Brain microvascular endothelial cell (primary cell): Measurements from ENCODE around the gene TEX51.

Source experiments
- DNase-seq: peaks from one replicate; pipeline ENCODE4 v3.0.0-alpha.2; 2020
- H3K27ac ChIP-seq: fragments of 250-450 bp; sonication (Bioruptor Pico); 2 replicates; pipeline ENCODE4 v1.5.1; 2020; ENCODE audit warnings: mild to moderate bottlenecking, moderate library complexity
- H3K27me3 ChIP-seq: fragments of 250-450 bp; sonication (Bioruptor Pico); replicated peaks from 2 replicates; pipeline ENCODE4 v1.5.1; 2020; ENCODE audit warnings: mild to moderate bottlenecking
- H3K36me3 ChIP-seq: fragments of 250-450 bp; sonication (Bioruptor Pico); replicated peaks from 2 replicates; pipeline ENCODE4 v1.5.1; 2020; ENCODE audit warnings: mild to moderate bottlenecking
- H3K4me3 ChIP-seq: 2 replicates; pipeline ENCODE4 v1.5.1; 2011; ENCODE audit warnings: low read depth, mild to moderate bottlenecking, control low read depth, low read length, moderate library complexity
- in situ Hi-C: cut with HindIII; loops from 2 replicates; pipeline ENCODE4 v1.10.0; 2017; ENCODE audit warnings: low sequenced_read_pairs, low pct_ligation_motif_present
- TF ChIP-seq, protein P1 (sequence below): IDR thresholded peaks from 2 replicates; pipeline ENCODE4 v1.5.1; 2011; ENCODE audit warnings: low read depth, mild to moderate bottlenecking, moderate library complexity, low read length, control low read depth, inconsistent platforms; ENCODE audit errors: missing control alignments

TEX51 gene

DNA sequence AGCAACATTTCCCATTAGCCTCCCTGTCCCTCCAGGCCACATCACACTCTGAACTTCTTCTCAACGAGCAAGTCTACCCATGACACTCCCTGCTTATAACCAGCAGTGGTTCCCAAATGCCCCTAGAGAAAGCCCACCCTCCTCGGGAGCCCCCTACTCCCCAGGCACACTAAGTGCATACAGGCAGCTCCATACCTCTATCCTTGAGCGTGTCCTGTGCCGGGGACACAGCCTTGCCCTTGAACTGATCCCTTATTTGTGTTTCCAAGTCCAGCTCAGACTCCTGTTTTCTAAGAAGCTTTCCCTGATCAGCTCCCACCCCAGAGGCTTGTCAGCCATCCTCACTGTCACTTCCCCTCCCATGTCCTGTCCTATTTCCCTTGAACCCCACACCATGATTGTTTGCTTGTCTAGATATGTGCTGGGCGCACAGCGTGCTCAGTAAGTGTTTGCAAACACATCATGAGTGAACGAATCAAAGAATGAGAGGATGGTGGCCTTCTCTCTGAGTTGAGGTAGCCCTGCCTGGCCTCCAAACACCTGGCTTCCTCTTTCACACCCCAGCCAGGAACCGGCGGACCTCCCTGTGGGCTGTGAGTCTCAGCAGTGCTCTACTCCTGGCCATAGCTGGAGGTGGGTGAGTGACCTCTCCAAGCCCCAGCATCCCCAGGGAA is 2.1 kb downstream of the TEX51 start:
- TF ChIP-seq, protein P1, sequence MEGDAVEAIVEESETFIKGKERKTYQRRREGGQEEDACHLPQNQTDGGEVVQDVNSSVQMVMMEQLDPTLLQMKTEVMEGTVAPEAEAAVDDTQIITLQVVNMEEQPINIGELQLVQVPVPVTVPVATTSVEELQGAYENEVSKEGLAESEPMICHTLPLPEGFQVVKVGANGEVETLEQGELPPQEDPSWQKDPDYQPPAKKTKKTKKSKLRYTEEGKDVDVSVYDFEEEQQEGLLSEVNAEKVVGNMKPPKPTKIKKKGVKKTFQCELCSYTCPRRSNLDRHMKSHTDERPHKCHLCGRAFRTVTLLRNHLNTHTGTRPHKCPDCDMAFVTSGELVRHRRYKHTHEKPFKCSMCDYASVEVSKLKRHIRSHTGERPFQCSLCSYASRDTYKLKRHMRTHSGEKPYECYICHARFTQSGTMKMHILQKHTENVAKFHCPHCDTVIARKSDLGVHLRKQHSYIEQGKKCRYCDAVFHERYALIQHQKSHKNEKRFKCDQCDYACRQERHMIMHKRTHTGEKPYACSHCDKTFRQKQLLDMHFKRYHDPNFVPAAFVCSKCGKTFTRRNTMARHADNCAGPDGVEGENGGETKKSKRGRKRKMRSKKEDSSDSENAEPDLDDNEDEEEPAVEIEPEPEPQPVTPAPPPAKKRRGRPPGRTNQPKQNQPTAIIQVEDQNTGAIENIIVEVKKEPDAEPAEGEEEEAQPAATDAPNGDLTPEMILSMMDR, result no peak
- no peaks in the 10 kb centered on the region for H3K36me3 ChIP-seq
- no peak overlapping the region for H3K4me3 ChIP-seq
- no peaks in the 10 kb centered on the region for H3K27me3 ChIP-seq
- in situ Hi-C loops, result no loop called here
- H3K27ac ChIP-seq, result no peak overlapping the region
- DNase-seq, result no peak

GRCh38 chr2:126901459-126901858 is 2.8 kb downstream of the TEX51 start:
- TF ChIP-seq, protein P1, result no peak
- in situ Hi-C loops, result no loop called here
- no peak overlapping the region for H3K4me3 ChIP-seq
- H3K27me3 ChIP-seq, result no peaks in the 10 kb centered on the region
- H3K36me3 ChIP-seq, result no peaks in the 10 kb centered on the region
- no peak for DNase-seq
- no peak overlapping the region for H3K27ac ChIP-seq

DNA sequence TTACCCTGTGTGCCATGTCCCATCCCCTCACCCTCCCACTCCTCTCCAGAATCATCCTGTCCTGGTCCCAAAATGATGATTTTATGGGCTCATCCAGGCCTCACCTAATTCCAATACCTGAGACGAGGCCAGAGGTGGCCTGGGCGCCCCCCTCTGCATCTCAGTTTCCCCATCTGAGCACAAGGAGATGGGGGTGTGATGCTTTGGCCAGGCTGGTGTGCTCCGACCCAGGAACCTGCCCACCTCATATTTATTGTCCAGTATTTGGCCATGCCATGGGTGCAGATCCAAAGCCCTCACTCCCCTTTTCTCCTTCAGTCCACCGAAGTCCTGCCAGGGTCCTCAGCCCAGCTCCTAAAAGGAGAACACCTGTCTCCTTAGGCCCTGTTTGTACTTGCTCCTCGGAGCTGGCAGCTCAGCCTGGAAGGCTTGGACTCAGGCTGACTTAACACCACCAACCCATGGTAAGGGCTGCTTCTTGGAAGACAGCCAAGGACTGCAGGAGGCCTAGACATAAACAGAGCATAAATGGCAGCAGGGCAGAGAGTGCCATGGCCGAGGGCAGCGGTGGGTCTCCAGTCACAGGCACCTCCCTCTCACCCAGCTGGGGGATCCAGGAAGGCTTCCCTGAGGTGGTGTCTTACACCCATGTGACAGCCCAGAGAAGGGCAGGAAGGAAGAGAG is 3.6 kb downstream of the TEX51 start:
- Histone ChIP-seq H3K4me3 (no peak overlapping the region), H3K36me3 (no peaks in the 10 kb centered on the region), H3K27ac (no peak overlapping the region), H3K27me3 (no peaks in the 10 kb centered on the region)
- TF ChIP-seq, protein P1, result no peak
- DNase-seq, result no peak
- in situ Hi-C loops, result no loop called here

DNA sequence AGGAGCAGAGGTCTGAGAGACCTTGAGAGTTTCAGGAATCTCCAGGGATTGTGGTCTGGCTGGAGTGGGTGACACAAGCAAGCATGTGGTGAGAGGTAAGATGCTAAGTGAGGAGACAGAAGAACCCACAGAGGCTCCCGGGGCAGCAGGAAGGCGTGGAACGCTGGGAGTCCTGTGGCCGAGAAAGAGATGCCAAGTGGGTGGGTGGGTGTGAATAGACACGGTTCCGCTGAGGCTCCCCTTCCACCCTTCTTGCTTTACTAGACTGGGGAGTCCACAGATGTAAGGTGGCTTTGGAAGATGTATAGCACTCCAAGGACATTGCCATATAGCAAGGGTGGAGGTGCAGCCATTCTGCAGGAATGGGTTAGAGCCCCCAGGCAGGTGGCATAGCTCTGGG is 4.2 kb downstream of the TEX51 start:
- in situ Hi-C loops, result no loop called here
- H3K27ac ChIP-seq, result no peak overlapping the region
- TF ChIP-seq, protein P1, result no peak
- no peak for DNase-seq
- H3K4me3 ChIP-seq, result no peak overlapping the region
- H3K36me3 ChIP-seq, result no peaks in the 10 kb centered on the region
- H3K27me3 ChIP-seq, result no peaks in the 10 kb centered on the region

DNA sequence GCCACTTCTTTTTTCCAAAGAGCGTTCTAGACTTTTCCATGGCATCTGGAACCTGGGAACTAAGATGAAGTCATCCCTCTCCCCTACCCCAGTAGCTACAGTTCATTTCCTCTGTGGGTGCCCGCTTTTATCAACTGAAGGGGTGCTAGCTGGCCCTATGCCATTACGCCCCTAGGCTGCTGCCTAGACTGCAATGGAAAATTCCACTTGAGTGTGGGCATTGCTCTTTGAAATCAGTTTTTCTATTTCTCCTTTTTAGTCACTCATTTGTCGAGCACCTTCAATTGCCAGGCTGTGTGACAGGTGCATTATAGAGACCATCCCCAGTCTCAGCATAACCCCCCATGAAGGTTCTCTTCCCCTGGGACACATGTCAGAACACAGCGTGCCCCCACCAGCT is 7.3 kb downstream of the TEX51 start:
- H3K27me3 ChIP-seq, result no peaks in the 10 kb centered on the region
- TF ChIP-seq, protein P1, result no peak
- in situ Hi-C loops, result no loop called here
- DNase-seq, result no peak
- H3K27ac ChIP-seq, result no peak overlapping the region
- H3K36me3 ChIP-seq, result no peaks in the 10 kb centered on the region
- H3K4me3 ChIP-seq, result no peak overlapping the region

- TF ChIP-seq, protein P1, result no peak
Observed at GRCh38 chr2:126906781-126907180, 8.1 kb downstream of the TEX51 start.

More at GRCh38 chr2:126906781-126907180, 8.1 kb downstream of the TEX51 start:
- in situ Hi-C loops, result no loop called here
- Histone ChIP-seq H3K36me3 (no peaks in the 10 kb centered on the region), H3K27me3 (no peaks in the 10 kb centered on the region), H3K27ac (no peak overlapping the region), H3K4me3 (no peak overlapping the region)
- DNase-seq, result no peak
